GM11168 (cell line): ENCODE measurements around the gene C1orf21.

Experiments used
- in situ Hi-C: fragments of 300-500 bp; cut with MboI; formaldehyde crosslinking; loops from one replicate; pipeline ENCODE4 v1.12.0; 2022; ENCODE audit warnings: low sequenced_read_pairs; ENCODE audit not compliant: unreplicated experiment

The C1orf21 gene

GRCh38 chr1:184539580-184539979 lies 152.8 kb downstream of the C1orf21 start:
- in situ Hi-C loops = no loop called here

GRCh38 chr1:184541537-184542152 lies 154.8 kb downstream of the C1orf21 start:
- in situ Hi-C loops = no loop called here

GRCh38 chr1:184542291-184542690 lies 155.5 kb downstream of the C1orf21 start:
- in situ Hi-C loops = no loop called here

GRCh38 chr1:184545601-184546000 lies 158.8 kb downstream of the C1orf21 start:
- in situ Hi-C loops = no loop called here

GRCh38 chr1:184552446-184552845 lies 165.6 kb downstream of the C1orf21 start:
- in situ Hi-C loops = no loop called here

GRCh38 chr1:184553845-184554244 lies 167.0 kb downstream of the C1orf21 start:
- in situ Hi-C loops = no loop called here

- in situ Hi-C loops = no loop called here
Measured at GRCh38 chr1:184555665-184556641, 169.1 kb downstream of the C1orf21 start.

GRCh38 chr1:184556665-184557064 lies 169.8 kb downstream of the C1orf21 start:
- in situ Hi-C loops = no loop called here

- in situ Hi-C loops = no loop called here
Measured at GRCh38 chr1:184557423-184558347, 170.9 kb downstream of the C1orf21 start.

GRCh38 chr1:184558691-184559090 lies 171.9 kb downstream of the C1orf21 start:
- in situ Hi-C loops = no loop called here

- in situ Hi-C loops = no loop called here
Measured at GRCh38 chr1:184559117-184559713, 172.4 kb downstream of the C1orf21 start.

- in situ Hi-C loops = no loop called here
Measured at GRCh38 chr1:184562806-184563205, 176.0 kb downstream of the C1orf21 start.

GRCh38 chr1:184563308-184563707 lies 176.5 kb downstream of the C1orf21 start:
- in situ Hi-C loops = no loop called here

GRCh38 chr1:184567009-184567408 lies 180.2 kb downstream of the C1orf21 start:
- in situ Hi-C loops = no loop called here

- in situ Hi-C loops = no loop called here
Measured at GRCh38 chr1:184567637-184568036, 180.8 kb downstream of the C1orf21 start.

GRCh38 chr1:184568148-184568547 lies 181.3 kb downstream of the C1orf21 start:
- in situ Hi-C loops = no loop called here

- in situ Hi-C loops = no loop called here
Measured at GRCh38 chr1:184569106-184569505, 182.3 kb downstream of the C1orf21 start.

GRCh38 chr1:184574588-184574987 lies 187.8 kb downstream of the C1orf21 start:
- in situ Hi-C loops = no loop called here

- in situ Hi-C loops = no loop called here
Measured at GRCh38 chr1:184576822-184577221, 190.0 kb downstream of the C1orf21 start.

- in situ Hi-C loops = no loop called here
Measured at GRCh38 chr1:184577319-184577718, 190.5 kb downstream of the C1orf21 start.
